Osteocyte (in vitro differentiated cells): ENCODE measurements around the gene NSG2. TPM values are rescaled to one million over a fixed set of nuclear protein-coding genes. Genes with fewer than 3 reads are reported as not detected.

Experiments used
- DNase-seq: peaks from one replicate; pipeline ENCODE4 v3.0.0; 2021; ENCODE audit warnings: mixed read lengths; ENCODE audit not compliant: unreplicated experiment; ENCODE audit errors: extremely low spot score
- H3K27ac Mint-ChIP-seq: one replicate; pipeline ENCODE4 v1.8.0; 2021; ENCODE audit warnings: mild to moderate bottlenecking, mixed read lengths; ENCODE audit not compliant: unreplicated experiment
- H3K27me3 Mint-ChIP-seq: one replicate; pipeline ENCODE4 v1.8.0; 2021; ENCODE audit warnings: mixed read lengths; ENCODE audit not compliant: unreplicated experiment
- H3K36me3 Mint-ChIP-seq: one replicate; pipeline ENCODE4 v1.8.0; 2021; ENCODE audit warnings: mixed read lengths; ENCODE audit not compliant: unreplicated experiment
- H3K4me1 Mint-ChIP-seq: one replicate; pipeline ENCODE4 v1.8.0; 2021; ENCODE audit warnings: mixed read lengths; ENCODE audit not compliant: unreplicated experiment
- H3K4me3 Mint-ChIP-seq: one replicate; pipeline ENCODE4 v1.8.0; 2021; ENCODE audit warnings: mild to moderate bottlenecking, moderate library complexity, mixed read lengths; ENCODE audit not compliant: unreplicated experiment
- H3K9me3 Mint-ChIP-seq: one replicate; pipeline ENCODE4 v1.8.0; 2021; ENCODE audit warnings: mixed read lengths; ENCODE audit not compliant: unreplicated experiment
- total RNA-seq: library from RNA; stranded (reverse); gene quantifications from 2 replicates; pipeline ENCODE4 v1.2.1, GENCODE V29; 2021
- TF ChIP-seq, protein P1 (sequence below): fragments of 200-600 bp; sonication (generic); IDR thresholded peaks from 2 replicates; pipeline ENCODE4 v1.5.0; 2021; ENCODE audit warnings: antibody characterized with exemption, mild to moderate bottlenecking, moderate library complexity

NSG2 gene
- total RNA-seq, 1 donor from 2014 or later = not detected

DNA sequence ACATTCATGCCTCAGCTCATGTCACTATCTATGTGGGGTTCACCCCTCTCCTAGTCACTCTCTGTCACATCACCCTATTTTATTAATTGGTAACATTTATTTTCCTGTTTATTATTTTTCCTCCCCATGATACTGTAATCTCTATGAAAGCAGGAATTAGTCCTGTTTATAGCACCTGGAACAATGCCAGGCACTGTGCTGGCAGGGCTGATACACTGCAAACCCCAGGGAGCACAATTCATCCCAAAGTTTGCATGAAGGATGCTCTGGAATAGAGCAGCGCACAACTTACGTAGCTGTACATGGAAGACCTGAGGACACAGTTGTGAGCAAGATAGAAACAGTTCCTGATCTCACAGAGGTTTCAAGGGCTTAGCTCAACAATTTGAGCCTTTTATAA lies 103.2 kb downstream of the NSG2 start:
- H3K4me1 Mint-ChIP-seq = no peaks in the 10 kb centered on the region
- TF ChIP-seq, protein P1, sequence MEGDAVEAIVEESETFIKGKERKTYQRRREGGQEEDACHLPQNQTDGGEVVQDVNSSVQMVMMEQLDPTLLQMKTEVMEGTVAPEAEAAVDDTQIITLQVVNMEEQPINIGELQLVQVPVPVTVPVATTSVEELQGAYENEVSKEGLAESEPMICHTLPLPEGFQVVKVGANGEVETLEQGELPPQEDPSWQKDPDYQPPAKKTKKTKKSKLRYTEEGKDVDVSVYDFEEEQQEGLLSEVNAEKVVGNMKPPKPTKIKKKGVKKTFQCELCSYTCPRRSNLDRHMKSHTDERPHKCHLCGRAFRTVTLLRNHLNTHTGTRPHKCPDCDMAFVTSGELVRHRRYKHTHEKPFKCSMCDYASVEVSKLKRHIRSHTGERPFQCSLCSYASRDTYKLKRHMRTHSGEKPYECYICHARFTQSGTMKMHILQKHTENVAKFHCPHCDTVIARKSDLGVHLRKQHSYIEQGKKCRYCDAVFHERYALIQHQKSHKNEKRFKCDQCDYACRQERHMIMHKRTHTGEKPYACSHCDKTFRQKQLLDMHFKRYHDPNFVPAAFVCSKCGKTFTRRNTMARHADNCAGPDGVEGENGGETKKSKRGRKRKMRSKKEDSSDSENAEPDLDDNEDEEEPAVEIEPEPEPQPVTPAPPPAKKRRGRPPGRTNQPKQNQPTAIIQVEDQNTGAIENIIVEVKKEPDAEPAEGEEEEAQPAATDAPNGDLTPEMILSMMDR = no peak
- no peaks in the 10 kb centered on the region for H3K27me3 Mint-ChIP-seq
- no peak overlapping the region for H3K27ac Mint-ChIP-seq
- no peak for DNase-seq
- H3K4me3 Mint-ChIP-seq = no peak overlapping the region
- H3K9me3 Mint-ChIP-seq = no peaks in the 10 kb centered on the region
- no peaks in the 10 kb centered on the region for H3K36me3 Mint-ChIP-seq

DNA sequence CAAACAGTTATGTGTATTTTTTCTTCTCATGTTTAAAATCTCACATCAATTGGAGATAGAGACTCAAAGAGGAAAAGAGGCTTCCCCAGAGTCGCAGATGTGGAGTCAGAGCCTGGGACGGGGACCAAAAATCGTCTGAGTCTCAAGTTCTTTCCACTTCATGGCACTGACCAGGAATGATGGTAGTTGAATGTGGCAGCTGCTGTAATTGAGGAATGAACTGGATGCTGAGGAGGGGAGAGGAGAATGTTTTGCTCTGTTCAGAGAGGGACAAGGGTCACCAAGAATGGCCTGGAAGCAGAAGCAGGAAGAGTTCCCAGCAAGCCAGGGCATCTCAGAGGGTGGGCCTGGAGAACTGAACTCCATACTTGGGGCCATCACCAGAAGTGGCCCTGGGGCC lies 103.9 kb downstream of the NSG2 start:
- Mint-ChIP-seq H3K4me3 (no peak overlapping the region), H3K36me3 (no peaks in the 10 kb centered on the region), H3K27me3 (no peaks in the 10 kb centered on the region), H3K9me3 (peaks cover 6% of the 10 kb centered on the region), H3K27ac (no peak overlapping the region), H3K4me1 (no peaks in the 10 kb centered on the region)
- TF ChIP-seq, protein P1 = no peak
- DNase-seq = no peak

- DNase-seq = no peak
- H3K4me3 Mint-ChIP-seq = no peak overlapping the region
- peaks cover 12% of the 10 kb centered on the region for H3K9me3 Mint-ChIP-seq
- no peak overlapping the region for H3K27ac Mint-ChIP-seq
- H3K4me1 Mint-ChIP-seq = no peaks in the 10 kb centered on the region
- peaks cover 2% of the 10 kb centered on the region for H3K36me3 Mint-ChIP-seq
- TF ChIP-seq, protein P1 = no peak
- no peaks in the 10 kb centered on the region for H3K27me3 Mint-ChIP-seq
Observed at GRCh38 chr5:174149989-174150388, 104.5 kb downstream of the NSG2 start.

- no peaks in the 10 kb centered on the region for H3K4me1 Mint-ChIP-seq
- H3K36me3 Mint-ChIP-seq = peaks cover 2% of the 10 kb centered on the region
- no peak for DNase-seq
- TF ChIP-seq, protein P1 = no peak
- no peak overlapping the region for H3K27ac Mint-ChIP-seq
- H3K9me3 Mint-ChIP-seq = peaks cover 16% of the 10 kb centered on the region
- no peaks in the 10 kb centered on the region for H3K27me3 Mint-ChIP-seq
- H3K4me3 Mint-ChIP-seq = no peak overlapping the region
Observed at GRCh38 chr5:174151599-174152181, 106.2 kb downstream of the NSG2 start.

DNA sequence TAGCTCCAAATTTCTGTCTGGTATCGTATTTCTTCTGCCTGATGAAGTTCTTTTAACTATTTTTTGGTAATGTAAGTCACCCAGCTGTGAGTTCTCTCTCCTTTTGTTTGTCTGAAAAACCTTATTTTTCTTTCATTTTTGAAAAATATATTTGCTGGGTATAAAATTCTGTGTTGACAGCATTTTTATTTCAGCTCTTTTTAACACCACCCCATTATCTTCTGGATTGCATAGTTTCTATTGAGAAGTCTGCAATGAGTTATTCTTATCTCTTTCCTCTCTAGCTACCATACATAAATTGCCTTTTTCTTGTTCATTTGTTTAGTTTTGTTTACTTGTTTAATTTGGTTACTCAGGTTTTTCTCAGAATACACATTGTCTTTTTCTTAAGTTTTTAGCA lies 109.1 kb downstream of the NSG2 start:
- no peaks in the 10 kb centered on the region for H3K4me1 Mint-ChIP-seq

More for the DNA sequence above, 109.1 kb downstream of the NSG2 start:
- no peak overlapping the region for H3K27ac Mint-ChIP-seq
- H3K4me3 Mint-ChIP-seq = no peak overlapping the region
- DNase-seq = no peak
- H3K9me3 Mint-ChIP-seq = peaks cover 26% of the 10 kb centered on the region
- TF ChIP-seq, protein P1 = no peak
- H3K27me3 Mint-ChIP-seq = no peaks in the 10 kb centered on the region
- peaks cover 2% of the 10 kb centered on the region for H3K36me3 Mint-ChIP-seq
